Measurements from ENCODE around the gene KCTD3. TPM values are rescaled to one million over a fixed set of nuclear protein-coding genes. Genes with fewer than 3 reads are reported as not detected.
A peak's percentile ranks its signal among the peaks of the same experiment; 100 is the strongest.

The KCTD3 gene
- polyA plus RNA-seq, 1 donor (not counting 4 experiments of a cell fraction or from before 2014, with no cell fraction given): 43.4 TPM

DNA sequence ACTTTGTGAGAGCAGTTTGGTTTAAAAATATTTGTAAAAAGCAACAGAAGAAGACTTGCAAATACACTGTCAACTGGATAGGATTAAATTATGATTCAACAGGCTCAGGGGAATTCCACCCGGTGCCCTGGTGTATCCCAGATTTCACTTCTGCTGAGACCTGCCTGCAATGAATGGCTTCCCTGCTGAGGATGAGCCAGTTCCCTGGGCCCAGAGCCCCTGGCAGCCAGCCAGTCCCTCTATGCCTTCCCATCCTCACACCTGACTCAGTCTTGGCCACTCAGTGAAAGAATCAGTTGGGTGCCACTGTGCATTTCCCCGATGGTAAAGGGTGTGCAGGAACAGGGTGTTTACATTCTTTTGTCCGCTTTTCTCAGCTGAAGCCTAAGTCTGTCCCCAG, 64.4 kb downstream of the KCTD3 start:
- H3K9ac ChIP-seq (ENCODE audit: control insufficient read depth, extremely low read depth, insufficient read depth, low read length): no peak overlapping the region
- no peaks in the 10 kb centered on the region for H4K20me1 ChIP-seq (ENCODE audit: control insufficient read depth, extremely low read depth, insufficient read depth, low read length)
- no peaks in the 10 kb centered on the region for H3K36me3 ChIP-seq (ENCODE audit: control insufficient read depth in 2 of 2, extremely low read depth in 1 of 2, insufficient read depth in 2 of 2, low read length in 2 of 2)
- no peaks in the 10 kb centered on the region for H3K9me3 ChIP-seq (ENCODE audit: control insufficient read depth, low read depth, low read length)
- peaks cover 14% of the 10 kb centered on the region for H3K4me1 ChIP-seq (ENCODE audit: control insufficient read depth, extremely low read depth, insufficient read depth, low read length)
- dilution Hi-C loops (cut with MboI; ENCODE audit: extremely low pct_ligation_motif_present, low sequenced_read_pairs): no loop called here
- FAIRE-seq: no peak
- no peak overlapping the region for H3K4me3 ChIP-seq (ENCODE audit: control insufficient read depth in 2 of 3, extremely low read depth in 1 of 3, insufficient read depth in 2 of 3, low read depth in 1 of 3, low read length in 3 of 3)
- TF ChIP-seq EZH2 (IDR thresholded peaks at IDR 0.05; ENCODE audit: low read length): no peak
- TF ChIP-seq, protein P1, sequence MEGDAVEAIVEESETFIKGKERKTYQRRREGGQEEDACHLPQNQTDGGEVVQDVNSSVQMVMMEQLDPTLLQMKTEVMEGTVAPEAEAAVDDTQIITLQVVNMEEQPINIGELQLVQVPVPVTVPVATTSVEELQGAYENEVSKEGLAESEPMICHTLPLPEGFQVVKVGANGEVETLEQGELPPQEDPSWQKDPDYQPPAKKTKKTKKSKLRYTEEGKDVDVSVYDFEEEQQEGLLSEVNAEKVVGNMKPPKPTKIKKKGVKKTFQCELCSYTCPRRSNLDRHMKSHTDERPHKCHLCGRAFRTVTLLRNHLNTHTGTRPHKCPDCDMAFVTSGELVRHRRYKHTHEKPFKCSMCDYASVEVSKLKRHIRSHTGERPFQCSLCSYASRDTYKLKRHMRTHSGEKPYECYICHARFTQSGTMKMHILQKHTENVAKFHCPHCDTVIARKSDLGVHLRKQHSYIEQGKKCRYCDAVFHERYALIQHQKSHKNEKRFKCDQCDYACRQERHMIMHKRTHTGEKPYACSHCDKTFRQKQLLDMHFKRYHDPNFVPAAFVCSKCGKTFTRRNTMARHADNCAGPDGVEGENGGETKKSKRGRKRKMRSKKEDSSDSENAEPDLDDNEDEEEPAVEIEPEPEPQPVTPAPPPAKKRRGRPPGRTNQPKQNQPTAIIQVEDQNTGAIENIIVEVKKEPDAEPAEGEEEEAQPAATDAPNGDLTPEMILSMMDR (optimal IDR thresholded peaks at IDR 0.05 in 1 of 3, IDR thresholded peaks at IDR 0.05 in 1 of 3, conservative IDR thresholded peaks at IDR 0.05 in 1 of 3; ENCODE audit: extremely low read depth in 1 of 3, insufficient read depth in 2 of 3, low read length in 3 of 3): no peak
- no peaks in the 10 kb centered on the region for H3K9me1 ChIP-seq (ENCODE audit: control insufficient read depth, extremely low read depth, insufficient read depth, low read length)
- H3K27ac ChIP-seq (ENCODE audit: control insufficient read depth, insufficient read depth, low read length): no peak overlapping the region
- H3K4me2 ChIP-seq (ENCODE audit: control insufficient read depth, extremely low read depth, insufficient read depth, low read depth, low read length): peak overlapping the region; percentile 35
- H2AFZ ChIP-seq (ENCODE audit: control insufficient read depth, low read length): no peak overlapping the region
- H3K27me3 ChIP-seq (ENCODE audit: control insufficient read depth, extremely low read depth, insufficient read depth, low read length): no peaks in the 10 kb centered on the region
- peak; percentile 42 for DNase-seq (ENCODE audit: low read depth, low spot score)
- H3K79me2 ChIP-seq (ENCODE audit: control insufficient read depth, insufficient read depth, low read length): no peaks in the 10 kb centered on the region

GRCh38 chr1:215635827-215636226, 68.7 kb downstream of the KCTD3 start:
- no peaks in the 10 kb centered on the region for H4K20me1 ChIP-seq (ENCODE audit: control insufficient read depth, extremely low read depth, insufficient read depth, low read length)
- TF ChIP-seq EZH2 (IDR thresholded peaks at IDR 0.05; ENCODE audit: low read length): no peak
- TF ChIP-seq, protein P1 (optimal IDR thresholded peaks at IDR 0.05 in 1 of 3, IDR thresholded peaks at IDR 0.05 in 1 of 3, conservative IDR thresholded peaks at IDR 0.05 in 1 of 3; ENCODE audit: extremely low read depth in 1 of 3, insufficient read depth in 2 of 3, low read length in 3 of 3): no peak
- H3K27ac ChIP-seq (ENCODE audit: control insufficient read depth, insufficient read depth, low read length): no peak overlapping the region
- DNase-seq (ENCODE audit: low read depth, low spot score) (no peak), FAIRE-seq (no peak)
- no peaks in the 10 kb centered on the region for H3K36me3 ChIP-seq (ENCODE audit: control insufficient read depth in 2 of 2, extremely low read depth in 1 of 2, insufficient read depth in 2 of 2, low read length in 2 of 2)
- H3K4me1 ChIP-seq (ENCODE audit: control insufficient read depth, extremely low read depth, insufficient read depth, low read length): peaks cover 23% of the 10 kb centered on the region
- H3K27me3 ChIP-seq (ENCODE audit: control insufficient read depth, extremely low read depth, insufficient read depth, low read length): no peaks in the 10 kb centered on the region
- H3K9ac ChIP-seq (ENCODE audit: control insufficient read depth, extremely low read depth, insufficient read depth, low read length): no peak overlapping the region
- no peaks in the 10 kb centered on the region for H3K79me2 ChIP-seq (ENCODE audit: control insufficient read depth, insufficient read depth, low read length)
- H3K4me2 ChIP-seq (ENCODE audit: control insufficient read depth, extremely low read depth, insufficient read depth, low read depth, low read length): peak overlapping the region; percentile 65
- H2AFZ ChIP-seq (ENCODE audit: control insufficient read depth, low read length): peak overlapping the region; percentile 85
- dilution Hi-C loops (cut with MboI; ENCODE audit: extremely low pct_ligation_motif_present, low sequenced_read_pairs): no loop called here
- no peaks in the 10 kb centered on the region for H3K9me1 ChIP-seq (ENCODE audit: control insufficient read depth, extremely low read depth, insufficient read depth, low read length)
- H3K4me3 ChIP-seq (ENCODE audit: control insufficient read depth in 2 of 3, extremely low read depth in 1 of 3, insufficient read depth in 2 of 3, low read depth in 1 of 3, low read length in 3 of 3): no peak overlapping the region
- H3K9me3 ChIP-seq (ENCODE audit: control insufficient read depth, low read depth, low read length): no peaks in the 10 kb centered on the region
